GM19328 (cell line): ENCODE results near the gene WWOX.

ENCODE experiments used
- ATAC-seq: cut with Tn5 transposase; IDR thresholded peaks from one replicate; pipeline ENCODE4 v1.9.1; 2021; ENCODE audit warnings: mild to moderate bottlenecking, moderate library complexity; ENCODE audit not compliant: unreplicated experiment

WWOX gene

DNA sequence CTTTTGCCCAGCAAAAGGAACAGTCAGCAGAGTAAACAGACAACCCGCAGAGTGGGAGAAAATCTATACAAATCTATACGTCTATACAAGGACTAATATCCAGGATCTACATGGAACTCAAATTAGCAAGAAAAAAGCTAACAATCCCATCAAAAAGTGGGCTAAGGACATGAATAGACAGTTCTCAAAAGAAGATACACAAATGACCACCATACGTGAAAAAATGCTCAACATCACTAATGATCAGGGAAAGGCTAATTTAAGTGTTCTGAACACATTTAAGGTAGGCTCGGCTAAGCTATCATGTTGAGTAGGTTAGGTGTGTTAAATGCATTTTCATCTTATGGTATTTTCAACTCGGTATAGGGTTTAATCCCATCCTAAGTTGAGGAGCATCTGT is 598.0 kb downstream of the WWOX start:
- no peak for ATAC-seq

- no peak for ATAC-seq
These were observed 604.5 kb downstream of the WWOX start for GRCh38 chr16:78703936-78704335.

- ATAC-seq: no peak
These were observed 605.0 kb downstream of the WWOX start for GRCh38 chr16:78704416-78704815.

DNA sequence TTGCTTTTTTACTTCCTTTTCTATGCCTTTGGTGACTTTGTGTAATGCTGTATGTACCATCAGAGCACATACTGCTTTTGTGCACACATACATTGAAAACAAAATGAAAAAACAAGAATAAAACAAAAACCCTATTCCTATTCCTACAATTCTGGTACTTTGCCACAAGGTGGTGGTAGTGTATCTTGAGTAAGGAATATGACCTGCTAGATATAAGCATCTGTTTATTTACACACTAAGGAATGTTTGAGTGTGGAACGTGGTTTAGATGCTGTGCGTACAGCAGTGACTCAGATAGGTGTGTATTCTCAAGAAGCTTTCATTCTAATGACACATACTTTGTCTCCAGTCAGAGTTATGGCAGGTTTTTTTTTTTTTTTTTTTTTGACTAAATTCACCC is 606.2 kb downstream of the WWOX start:
- ATAC-seq: no peak

- no peak for ATAC-seq
These were observed 607.2 kb downstream of the WWOX start for GRCh38 chr16:78706637-78707036.

- ATAC-seq: no peak
These were observed 609.9 kb downstream of the WWOX start for GRCh38 chr16:78709137-78709884.

GRCh38 chr16:78715106-78715505 is 615.7 kb downstream of the WWOX start:
- no peak for ATAC-seq

DNA sequence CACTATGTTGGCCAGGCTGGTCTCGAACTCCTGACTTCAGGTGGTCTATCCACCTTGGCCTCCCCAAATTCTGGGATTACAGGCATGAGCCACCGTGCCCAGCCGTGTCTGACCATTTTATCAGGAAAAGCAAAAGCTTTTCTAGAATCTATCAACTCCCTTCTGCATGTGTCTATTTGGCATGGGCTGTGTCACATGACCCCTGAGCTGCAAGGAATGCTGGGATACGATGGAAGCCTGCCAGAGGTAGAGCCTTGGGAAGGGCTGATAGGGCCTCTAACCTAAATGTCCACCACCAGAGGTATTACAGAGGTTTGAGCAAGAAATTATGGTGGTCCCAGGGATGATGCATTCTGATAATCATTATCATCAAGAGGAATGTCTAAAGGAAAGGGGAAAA is 616.2 kb downstream of the WWOX start:
- no peak for ATAC-seq

- ATAC-seq: no peak
These were observed 618.7 kb downstream of the WWOX start for GRCh38 chr16:78718141-78718540.

- no peak for ATAC-seq
These were observed 621.0 kb downstream of the WWOX start for GRCh38 chr16:78720416-78720815.

DNA sequence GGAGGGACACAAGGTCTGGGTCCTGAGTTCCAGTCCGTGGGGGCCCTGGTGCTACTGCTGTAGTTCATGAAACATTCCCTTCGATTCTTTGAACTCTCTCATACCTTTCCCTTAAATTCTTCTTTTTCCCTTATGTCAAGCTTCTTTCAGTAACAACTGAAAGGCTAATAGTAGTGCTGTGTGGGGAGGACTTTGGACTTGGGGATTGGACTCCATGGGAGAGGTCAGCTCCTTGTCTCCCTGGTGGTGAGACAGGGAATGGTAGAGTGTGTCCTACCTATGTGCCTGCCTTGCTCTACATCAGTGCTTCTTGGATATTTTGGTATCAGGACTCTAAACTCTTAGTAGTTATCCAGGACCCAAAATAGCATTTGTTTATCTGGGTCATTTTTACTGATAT is 628.1 kb downstream of the WWOX start:
- ATAC-seq: no peak

- ATAC-seq: no peak
These were observed 630.2 kb downstream of the WWOX start for GRCh38 chr16:78729687-78730086.

DNA sequence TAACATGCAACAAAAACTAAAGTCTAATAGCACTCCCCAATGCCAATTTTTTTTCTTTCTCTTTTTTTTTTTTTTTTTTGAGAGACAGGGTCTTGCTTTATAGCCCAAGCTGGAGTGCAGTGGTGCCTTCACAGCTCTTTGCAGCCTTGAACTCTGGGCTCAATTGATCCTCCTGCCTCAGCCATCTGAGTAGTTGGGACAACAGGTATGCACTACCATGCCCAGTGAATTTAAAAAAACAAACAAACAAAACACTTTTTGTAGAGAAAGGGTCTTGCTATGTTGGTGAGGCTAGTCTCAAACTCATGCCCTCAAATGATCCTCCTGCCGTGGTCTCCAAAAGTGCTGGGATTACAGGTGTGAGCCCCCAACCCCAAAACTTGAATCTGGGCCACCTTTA is 632.3 kb downstream of the WWOX start:
- ATAC-seq: no peak

DNA sequence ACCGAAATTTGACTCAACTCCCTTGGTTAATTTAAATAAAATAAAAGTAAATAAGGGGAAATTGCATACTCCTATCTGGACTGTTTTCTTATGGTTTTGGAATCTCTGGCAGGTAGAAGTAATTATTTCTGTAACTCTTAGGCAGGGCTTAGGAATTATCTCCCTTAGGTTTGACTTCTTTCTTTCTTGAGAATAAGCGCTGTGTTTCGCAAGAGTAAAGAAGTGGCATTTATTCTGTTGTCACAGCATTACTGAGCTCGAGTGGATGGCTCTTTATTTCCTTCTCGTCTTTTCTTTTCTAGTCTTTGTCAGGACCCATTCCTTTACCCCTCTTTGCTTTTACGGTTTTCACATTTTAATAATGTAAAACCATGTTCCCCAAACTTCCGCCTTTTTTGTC is 633.2 kb downstream of the WWOX start:
- no peak for ATAC-seq

- ATAC-seq: no peak
These were observed 635.9 kb downstream of the WWOX start for GRCh38 chr16:78735337-78735736.

GRCh38 chr16:78737630-78738029 is 638.2 kb downstream of the WWOX start:
- no peak for ATAC-seq

DNA sequence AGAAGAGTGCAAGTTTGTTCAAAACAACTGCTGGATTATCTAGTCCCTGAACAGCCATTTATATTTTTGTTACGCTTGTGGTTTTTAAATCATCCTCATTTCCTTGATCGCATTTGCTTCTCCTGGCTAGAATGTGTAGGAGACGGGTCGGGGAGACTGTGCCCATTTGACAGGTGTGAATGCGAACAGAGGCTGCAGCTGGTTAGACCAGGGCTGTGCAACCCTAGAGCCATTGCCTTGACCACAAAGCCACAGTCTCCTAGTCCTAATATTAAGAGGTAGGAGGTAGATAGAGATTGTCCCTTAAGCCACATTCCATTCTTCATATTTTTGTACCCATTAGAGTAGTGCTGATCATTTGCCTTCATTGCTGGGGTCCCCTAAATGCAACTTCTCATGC is 639.1 kb downstream of the WWOX start:
- ATAC-seq: no peak

DNA sequence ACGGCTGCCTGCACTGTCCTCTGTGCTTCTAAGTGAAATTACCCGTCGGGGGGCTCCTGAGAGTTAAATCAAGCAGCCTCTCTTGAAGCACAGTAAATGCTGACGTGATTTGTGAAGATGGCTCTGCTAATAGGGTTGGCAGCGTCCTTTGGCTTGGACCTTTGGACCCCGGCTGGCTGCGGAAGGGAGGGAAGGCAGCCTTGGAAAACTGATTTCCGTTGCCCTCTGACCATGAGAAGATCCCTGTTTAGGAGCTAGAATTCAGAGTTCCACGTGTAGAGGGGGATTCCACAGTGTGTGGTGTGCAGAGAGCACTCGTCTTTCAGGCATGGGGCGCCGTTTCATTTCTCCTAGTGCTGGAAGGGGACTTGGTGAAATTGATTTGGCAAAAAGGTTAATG is 640.8 kb downstream of the WWOX start:
- ATAC-seq: no peak

GRCh38 chr16:78742501-78743283 is 643.2 kb downstream of the WWOX start:
- ATAC-seq: peak; percentile 93

- no peak for ATAC-seq
These were observed 644.1 kb downstream of the WWOX start for GRCh38 chr16:78743556-78743955.

DNA sequence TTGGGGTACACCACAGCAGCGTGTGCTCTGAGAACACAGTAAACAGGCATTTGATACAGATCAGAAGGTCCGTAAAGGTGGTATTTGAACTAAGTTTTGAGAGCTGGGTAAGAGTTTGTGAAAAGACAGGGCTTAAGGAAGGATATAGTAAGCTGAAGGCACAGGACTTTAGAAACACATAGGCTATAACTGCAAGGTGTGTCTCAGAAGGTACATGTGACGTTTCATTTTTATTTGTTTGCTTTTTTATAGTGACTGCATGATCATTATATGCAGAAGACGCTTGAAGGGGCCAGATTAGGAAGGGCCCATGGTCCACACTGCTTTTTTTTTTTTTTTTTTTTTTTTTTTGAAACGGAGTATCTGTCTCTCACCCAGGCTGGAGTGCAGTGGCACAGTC is 644.6 kb downstream of the WWOX start:
- no peak for ATAC-seq

DNA sequence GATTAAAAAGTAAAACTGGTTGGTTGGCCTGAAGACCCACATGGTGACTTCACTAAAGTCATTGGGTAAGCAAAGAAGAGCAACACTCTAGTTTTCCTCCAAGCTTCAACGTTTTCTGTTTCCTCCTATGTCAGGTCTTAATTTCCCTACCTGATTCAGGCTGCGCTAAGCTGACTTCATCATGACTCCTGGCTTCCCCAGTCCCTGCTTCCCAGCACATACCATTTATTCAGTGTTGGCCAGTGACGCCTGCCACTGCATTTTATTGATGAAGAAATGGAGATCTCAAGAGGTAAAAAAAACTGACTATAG is 645.3 kb downstream of the WWOX start:
- no peak for ATAC-seq
